ENCODE measurements around the gene NDUFS5. TPM values are rescaled to one million over a fixed set of nuclear protein-coding genes. Genes with fewer than 3 reads are reported as not detected.

The NDUFS5 gene
- total RNA-seq: 464 and 579 TPM in 2 replicates

GRCh38 chr1:39026051-39026865, at the start of gene NDUFS5:
Gene NDUFS5 (plus strand): TSS chr1:39026350. CDS start chr1:39028725, 2,375 bp downstream.

GRCh38 chr1:38990738-38991637, 35.2 kb upstream of the NDUFS5 start, which contains the start of gene AKIRIN1:
Gene AKIRIN1 (plus strand): TSS chr1:38991276. CDS start chr1:38991381, 105 bp downstream.

Other genes with a start within 250 kb of the NDUFS5 start
- gene RRAGC, start 166.6 kb upstream of the NDUFS5 start, total RNA-seq: 16.2 and 25.9 TPM in 2 replicates
- gene MYCBP, start 153.0 kb upstream of the NDUFS5 start, total RNA-seq: 6.3 and 9.8 TPM in 2 replicates
- not detected in 2 replicates for gene GJA9, start 144.8 kb upstream of the NDUFS5 start, total RNA-seq
- 0.16 and 0.63 TPM in 2 replicates for gene RHBDL2, start 84.5 kb upstream of the NDUFS5 start, total RNA-seq
- 22.5 and 28.8 TPM in 2 replicates for gene AKIRIN1, start 35.1 kb upstream of the NDUFS5 start, total RNA-seq
- 221 and 695 TPM in 2 replicates for gene MACF1, start 178.3 kb downstream of the NDUFS5 start, total RNA-seq